H1 (cell line): Measurements from ENCODE around the gene TWF2. TPM values are rescaled to one million over a fixed set of nuclear protein-coding genes. Genes with fewer than 3 reads are reported as not detected.

Source experiments
- CTCF ChIA-PET: fragments of 300-600 bp; sonication (Branson Sonifier 250); formaldehyde crosslinking; loops from one replicate; lab custom pipeline; 2021; ENCODE audit not compliant: partially characterized antibody; lab: Charles Lee
- POLR2A ChIA-PET: fragments of 300-600 bp; sonication (Branson Sonifier 250); formaldehyde crosslinking; loops from one replicate; lab custom pipeline; 2021; ENCODE audit warnings: inconsistent platforms; ENCODE audit not compliant: partially characterized antibody; lab: Charles Lee
- DNase-seq, 2 experiments: peaks; one replicate each; pipeline versions ENCODE4 v3.0.0 to v3.0.0-alpha.2; 2010 to 2022; ENCODE audit warnings: low spot score in 2 of 2, low read depth in 1 of 2, mixed read lengths in 1 of 2
- FAIRE-seq: peaks from 2 replicates; lab custom pipeline; 2011; peaks lifted over from hg19 to GRCh38; lab: Jason Lieb, UNC
- H2AFZ ChIP-seq: 2 replicates; pipeline ENCODE4 v1.8.1; 2012; ENCODE audit warnings: low read length, inconsistent platforms
- H2AK5ac ChIP-seq: 2 replicates; pipeline ENCODE4 v1.6.1; 2013; ENCODE audit warnings: low read depth, low read length
- H2BK120ac ChIP-seq: replicated peaks from 2 replicates; pipeline ENCODE3; 2013; ENCODE audit warnings: low read depth, low read length, inconsistent platforms
- H2BK12ac ChIP-seq: 2 replicates; pipeline ENCODE4 v1.6.1; 2013; ENCODE audit warnings: low read depth, low read length
- H2BK15ac ChIP-seq: 2 replicates; pipeline ENCODE4 v1.6.1; 2013; ENCODE audit warnings: low read length
- H2BK20ac ChIP-seq: 2 replicates; pipeline ENCODE4 v1.6.1; 2013; ENCODE audit warnings: low read length
- H2BK5ac ChIP-seq: 2 replicates; pipeline ENCODE4 v1.6.1; 2013; ENCODE audit warnings: low read depth, low read length
- H3K14ac ChIP-seq: 2 replicates; pipeline ENCODE4 v1.6.1; 2013; ENCODE audit warnings: inconsistent platforms; ENCODE audit not compliant: insufficient read length
- H3K18ac ChIP-seq: 2 replicates; pipeline ENCODE4 v1.6.1; 2013; ENCODE audit warnings: low read length; ENCODE audit errors: extremely low read depth
- H3K23ac ChIP-seq: 2 replicates; pipeline ENCODE4 v1.6.1; 2013; ENCODE audit warnings: inconsistent platforms; ENCODE audit not compliant: insufficient read length
- H3K23me2 ChIP-seq: 2 replicates; pipeline ENCODE4 v1.6.1; 2013; ENCODE audit warnings: low read depth, low read length
- H3K27ac ChIP-seq: 2 replicates; pipeline ENCODE4 v1.6.1; 2011; ENCODE audit warnings: low read depth, low read length, inconsistent platforms
- H3K27me3 ChIP-seq, 4 experiments: replicated peaks in 1 of 4; 1 replicate in 1 of 4; 2 replicates in 3 of 4; pipeline versions ENCODE4 v1.6.1 to v1.8.1; 2011 to 2013; ENCODE audit warnings: low read length in 3 of 4, mild to moderate bottlenecking in 3 of 4, inconsistent platforms in 2 of 4, mixed read lengths in 2 of 4, moderate library complexity in 1 of 4; ENCODE audit not compliant: control insufficient read depth in 3 of 4, insufficient read depth in 3 of 4; ENCODE audit errors: extremely low read depth in 1 of 4
- H3K36me3 ChIP-seq, 4 experiments: 2 replicates each; pipeline versions ENCODE4 v1.6.1 to v1.8.1; 2011 to 2013; ENCODE audit warnings: mild to moderate bottlenecking in 4 of 4, low read length in 3 of 4, moderate library complexity in 2 of 4, control low read depth in 1 of 4, inconsistent platforms in 1 of 4; ENCODE audit not compliant: insufficient read depth in 4 of 4, control insufficient read depth in 2 of 4
- H3K4ac ChIP-seq: replicated peaks from 2 replicates; pipeline ENCODE3; 2013; ENCODE audit warnings: low read length, low read depth, mixed read lengths, inconsistent platforms; ENCODE audit not compliant: insufficient read length
- H3K4me1 ChIP-seq, 4 experiments: replicated peaks in 1 of 4; 1 replicate in 1 of 4; 2 replicates in 3 of 4; pipeline versions ENCODE4 v1.6.1 to v1.8.1; 2011 to 2013; ENCODE audit warnings: low read length in 3 of 4, inconsistent platforms in 2 of 4, mixed read lengths in 1 of 4; ENCODE audit not compliant: insufficient read depth in 4 of 4, control insufficient read depth in 3 of 4
- H3K4me2 ChIP-seq, 2 experiments: 2 replicates each; pipeline versions ENCODE4 v1.6.1 to v1.8.1; 2011 to 2013; ENCODE audit warnings: low read depth in 2 of 2, low read length in 2 of 2, control low read depth in 1 of 2, inconsistent platforms in 1 of 2, mild to moderate bottlenecking in 1 of 2; ENCODE audit not compliant: insufficient read depth in 1 of 2
- H3K4me3 ChIP-seq, 4 experiments: fragments of 200-600, 300-600 bp in 1 of 4; sonication (generic), shearing (Covaris generic), sonication (Bioruptor Twin) in 1 of 4; 2 replicates each; pipeline versions ENCODE4 v1.5.1 to v1.8.1; 2011 to 2016; ENCODE audit warnings: low read length in 4 of 4, low read depth in 3 of 4, control low read depth in 2 of 4, inconsistent platforms in 2 of 4, mild to moderate bottlenecking in 2 of 4, mixed read lengths in 1 of 4, moderate library complexity in 1 of 4; ENCODE audit not compliant: insufficient read depth in 2 of 4; ENCODE audit errors: extremely low read depth in 1 of 4
- H3K56ac ChIP-seq: replicated peaks from 2 replicates; pipeline ENCODE3; 2013; ENCODE audit warnings: low read depth, mild to moderate bottlenecking, mixed read lengths, low read length, inconsistent platforms; ENCODE audit not compliant: insufficient read length
- H3K79me1 ChIP-seq: 2 replicates; pipeline ENCODE4 v1.6.1; 2013; ENCODE audit warnings: low read depth, low read length, control low read depth
- H3K79me2 ChIP-seq, 2 experiments: 2 replicates each; pipeline versions ENCODE4 v1.6.1 to v1.8.1; 2012 to 2013; ENCODE audit warnings: low read length in 2 of 2, mild to moderate bottlenecking in 2 of 2, inconsistent platforms in 1 of 2; ENCODE audit not compliant: insufficient read depth in 2 of 2, control insufficient read depth in 1 of 2
- H3K9ac ChIP-seq, 4 experiments: replicated peaks in 1 of 4; 1 replicate in 1 of 4; 2 replicates in 3 of 4; pipeline versions ENCODE4 v1.6.1 to v1.8.1; 2011 to 2013; ENCODE audit warnings: low read depth in 3 of 4, low read length in 3 of 4, control low read depth in 2 of 4, mild to moderate bottlenecking in 2 of 4, moderate library complexity in 2 of 4, inconsistent platforms in 1 of 4; ENCODE audit errors: extremely low read depth in 1 of 4
- H3K9me3 ChIP-seq, 2 experiments: 2 replicates each; pipeline versions ENCODE4 v1.6.1 to v1.8.1; 2012 to 2013; ENCODE audit warnings: mild to moderate bottlenecking in 2 of 2, moderate library complexity in 2 of 2, control low read depth in 1 of 2, inconsistent platforms in 1 of 2, low read depth in 1 of 2, low read length in 1 of 2, mixed read lengths in 1 of 2; ENCODE audit not compliant: insufficient read depth in 2 of 2
- H4K20me1 ChIP-seq, 2 experiments: replicated peaks in 1 of 2; 2 replicates each; pipeline versions ENCODE3 to v1.8.1; 2011 to 2013; ENCODE audit warnings: inconsistent platforms in 2 of 2, low read length in 2 of 2, mild to moderate bottlenecking in 1 of 2; ENCODE audit not compliant: insufficient read depth in 2 of 2, control insufficient read depth in 1 of 2
- H4K5ac ChIP-seq: 2 replicates; pipeline ENCODE4 v1.6.1; 2013; ENCODE audit warnings: low read length, low read depth, mixed read lengths, inconsistent platforms; ENCODE audit not compliant: insufficient read length
- H4K8ac ChIP-seq: 2 replicates; pipeline ENCODE4 v1.8.0; 2013; ENCODE audit warnings: mild to moderate bottlenecking, moderate library complexity, low read length, inconsistent platforms; ENCODE audit not compliant: insufficient read depth; ENCODE audit errors: extremely low read depth
- H4K91ac ChIP-seq: replicated peaks from 2 replicates; pipeline ENCODE3; 2013; ENCODE audit warnings: low read length, mixed read lengths, inconsistent platforms; ENCODE audit not compliant: insufficient read length
- CBX8 ChIP-seq: fragments of 300-800, 300-1000 bp; sonication (generic); IDR thresholded peaks from 2 replicates; pipeline ENCODE4 v1.7.1; 2016; ENCODE audit warnings: low read depth, low read length, borderline replicate concordance
- CREB1 ChIP-seq: IDR thresholded peaks from 2 replicates; pipeline ENCODE4 v1.6.1; 2012; ENCODE audit warnings: inconsistent platforms
- CTBP2 ChIP-seq: IDR thresholded peaks from 2 replicates; pipeline ENCODE4 v1.7.0; 2011; ENCODE audit warnings: borderline replicate concordance, mild to moderate bottlenecking, moderate library complexity, mixed read lengths, low read length; ENCODE audit not compliant: insufficient read depth, insufficient read length
- CTCF ChIP-seq, 3 experiments: IDR thresholded peaks; 1 replicate in 2 of 3; 2 replicates in 1 of 3; pipeline versions ENCODE4 v1.5.1 to v1.6.1; 2011; ENCODE audit warnings: low read length in 3 of 3, mild to moderate bottlenecking in 3 of 3, inconsistent platforms in 2 of 3, low read depth in 1 of 3, moderate library complexity in 1 of 3; ENCODE audit not compliant: insufficient read depth in 1 of 3; ENCODE audit errors: control extremely low read depth in 1 of 3
- HDAC6 ChIP-seq: IDR thresholded peaks from one replicate; pipeline ENCODE4 v1.7.1; 2012; ENCODE audit warnings: low read depth, mild to moderate bottlenecking, inconsistent platforms, low read length, moderate library complexity
- MAFK ChIP-seq: IDR thresholded peaks from 2 replicates; pipeline ENCODE4 v1.6.1; 2012; ENCODE audit warnings: low read depth, mild to moderate bottlenecking, improper control_type of control experiment, low read length
- RAD21 ChIP-seq, 2 experiments: IDR thresholded peaks in 1 of 2; conservative IDR thresholded peaks in 1 of 2; 2 replicates each; pipeline ENCODE4 v1.6.1; 2011; ENCODE audit warnings: low read depth in 2 of 2, low read length in 2 of 2, improper control_type of control experiment in 1 of 2, inconsistent platforms in 1 of 2, mild to moderate bottlenecking in 1 of 2, moderate library complexity in 1 of 2
- TBP ChIP-seq: IDR thresholded peaks from 2 replicates; pipeline ENCODE4 v1.6.1; 2011; ENCODE audit warnings: low read depth, low read length, improper control_type of control experiment
- TCF12 ChIP-seq: IDR thresholded peaks from 2 replicates; pipeline ENCODE4 v1.6.1; 2011; ENCODE audit warnings: low read depth, mild to moderate bottlenecking, low read length
- TEAD4 ChIP-seq: IDR thresholded peaks from 2 replicates; pipeline ENCODE4 v1.6.1; 2012; ENCODE audit warnings: low read depth, low read length, inconsistent platforms, mixed read lengths
- WGBS, 2 experiments: shearing (Covaris generic) in 1 of 2; methylation state at CpG; one replicate each; pipeline versions ENCODE4 v1.1.6 to v1.1.7; 2013 to 2015; ENCODE audit warnings: low lambda C conversion rate in 2 of 2, mixed read lengths in 2 of 2, inconsistent platforms in 1 of 2, low coverage in 1 of 2, missing lambda C conversion rate in 1 of 2; ENCODE audit not compliant: insufficient replicate concordance in 2 of 2, insufficient coverage in 1 of 2, insufficient read length in 1 of 2; ENCODE audit errors: extremely low coverage in 1 of 2, missing lambda C conversion rate in 1 of 2; 5-methylcytosine and 5-hydroxymethylcytosine counted together
- polyA plus RNA-seq, 7 experiments: library from polyadenylated mRNA; depleted of rRNA in 3 of 7; stranded (reverse) in 5 of 7; unstranded in 2 of 7; fragments of >200 nt in 5 of 7; fragments of 200-250 nt in 2 of 7; gene quantifications; 1 replicate in 5 of 7; 2 replicates in 1 of 7; 4 replicates in 1 of 7; pipeline versions ENCODE4 v1.2.1 to v1.2.3, GENCODE V29; 2011 to 2013; ENCODE audit warnings: missing spikeins in 2 of 7, mixed read lengths in 2 of 7
- total RNA-seq: library from RNA; stranded (reverse); fragmentation: NEBNext Ultra II Directional; extraction: Animal tissue kit (Norgen Biotek cat#: 25700); gene quantifications from 2 replicates; pipeline ENCODE4 v1.2.1, GENCODE V29; 2021

The TWF2 gene
- total and polyA plus RNA-seq, 2 of the 8 experiments (the other 6 are each of a cell fraction or from before 2014, with no cell fraction given): 65.2 to 90.4 TPM

- Histone ChIP-seq H4K20me1 (peaks cover 0 to 4% of the 10 kb centered on the region in 2 experiments), H3K27me3 (no peaks in the 10 kb centered on the region), H2AK5ac (no peak overlapping the region), H3K9me3 (no peaks in the 10 kb centered on the region), H3K79me1 (no peaks in the 10 kb centered on the region; the same call in none of the 2 replicates), H3K4me3 (no peak overlapping the region), H2BK120ac (no peak overlapping the region), H4K8ac (no peak overlapping the region), H3K23me2 (peaks cover 4% of the 10 kb centered on the region; the same call in 1 of the 2 replicates), H3K79me2 (peaks cover 0 to 8% of the 10 kb centered on the region in 2 experiments; a peak in 2 of 4 replicates), H2BK15ac (no peak overlapping the region), H2BK12ac (no peak overlapping the region), H2AFZ (no peak overlapping the region), H3K9ac (no peak overlapping the region), H3K23ac (no peak overlapping the region), H4K91ac (no peak overlapping the region), H3K18ac (no peak overlapping the region), H3K4me2 (no peak overlapping the region), H3K36me3 (peaks cover 37 to 70% (median 51%) of the 10 kb centered on the region in 4 experiments), H2BK5ac (no peak overlapping the region), H3K4me1 (peaks cover 0 to 8% (median 3%) of the 10 kb centered on the region in 4 experiments; a peak in 6 of 7 replicates), H2BK20ac (no peak overlapping the region), H3K27ac (no peak overlapping the region), H3K56ac (no peak overlapping the region), H3K4ac (no peak overlapping the region), H4K5ac (no peak overlapping the region), H3K14ac (no peak overlapping the region)
- POLR2A ChIA-PET: interaction anchor here (0.9 kb wide), 1 partner anchor 38 kb away, joined by 3 read pairs; no protein-coding TSS in a partner anchor
- CTCF ChIA-PET: interaction anchor here (1.0 to 4.1 kb wide), 2 partner anchors 19 to 41 kb away, joined by 3 to 28 read pairs; no protein-coding TSS in a partner anchor
- FAIRE-seq (no peak), DNase-seq (no peak)
- WGBS, 2 experiments: 97% methylated on average over 4 of the region's 4 CpGs; no CpG with 5 or more reads in 1 of the 2 experiments
- TF ChIP-seq TBP: no peak
- no peak for TF ChIP-seq CTBP2
- no peak for TF ChIP-seq CREB1
- no peak for TF ChIP-seq HDAC6
- no peak for TF ChIP-seq TEAD4
- TF ChIP-seq RAD21 (IDR thresholded peaks at IDR 0.05 in 1 of 2, conservative IDR thresholded peaks at IDR 0.05 in 1 of 2; ENCODE audit: low read depth in 2 of 2, low read length in 2 of 2): no peak
- no peak for TF ChIP-seq MAFK
- no peak for TF ChIP-seq TCF12
- no peak for TF ChIP-seq CBX8
- TF ChIP-seq CTCF (IDR thresholded peaks at IDR 0.05; ENCODE audit: control extremely low read depth in 1 of 3, insufficient read depth in 1 of 3, low read depth in 1 of 3, low read length in 3 of 3): no peak
Measured at GRCh38 chr3:52202384-52203077, 36.4 kb downstream of the TWF2 start.
